H1 (cell line): ENCODE results near the gene OTX2. TPM values are rescaled to one million over a fixed set of nuclear protein-coding genes. Genes with fewer than 3 reads are reported as not detected.

ENCODE experiments used
- CTCF ChIA-PET: fragments of 300-600 bp; sonication (Branson Sonifier 250); formaldehyde crosslinking; loops from one replicate; lab custom pipeline; 2021; ENCODE audit not compliant: partially characterized antibody; lab: Charles Lee
- POLR2A ChIA-PET: fragments of 300-600 bp; sonication (Branson Sonifier 250); formaldehyde crosslinking; loops from one replicate; lab custom pipeline; 2021; ENCODE audit warnings: inconsistent platforms; ENCODE audit not compliant: partially characterized antibody; lab: Charles Lee
- DNase-seq, 2 experiments: peaks; one replicate each; pipeline versions ENCODE4 v3.0.0 to v3.0.0-alpha.2; 2010 to 2022; ENCODE audit warnings: low spot score in 2 of 2, low read depth in 1 of 2, mixed read lengths in 1 of 2
- FAIRE-seq: peaks from 2 replicates; lab custom pipeline; 2011; peaks lifted over from hg19 to GRCh38; lab: Jason Lieb, UNC
- H2AFZ ChIP-seq: 2 replicates; pipeline ENCODE4 v1.8.1; 2012; ENCODE audit warnings: low read length, inconsistent platforms
- H2AK5ac ChIP-seq: 2 replicates; pipeline ENCODE4 v1.6.1; 2013; ENCODE audit warnings: low read depth, low read length
- H2BK120ac ChIP-seq: replicated peaks from 2 replicates; pipeline ENCODE3; 2013; ENCODE audit warnings: low read depth, low read length, inconsistent platforms
- H2BK12ac ChIP-seq: 2 replicates; pipeline ENCODE4 v1.6.1; 2013; ENCODE audit warnings: low read depth, low read length
- H2BK15ac ChIP-seq: 2 replicates; pipeline ENCODE4 v1.6.1; 2013; ENCODE audit warnings: low read length
- H2BK20ac ChIP-seq: 2 replicates; pipeline ENCODE4 v1.6.1; 2013; ENCODE audit warnings: low read length
- H2BK5ac ChIP-seq: 2 replicates; pipeline ENCODE4 v1.6.1; 2013; ENCODE audit warnings: low read depth, low read length
- H3K14ac ChIP-seq: 2 replicates; pipeline ENCODE4 v1.6.1; 2013; ENCODE audit warnings: inconsistent platforms; ENCODE audit not compliant: insufficient read length
- H3K18ac ChIP-seq: 2 replicates; pipeline ENCODE4 v1.6.1; 2013; ENCODE audit warnings: low read length; ENCODE audit errors: extremely low read depth
- H3K23ac ChIP-seq: 2 replicates; pipeline ENCODE4 v1.6.1; 2013; ENCODE audit warnings: inconsistent platforms; ENCODE audit not compliant: insufficient read length
- H3K23me2 ChIP-seq: 2 replicates; pipeline ENCODE4 v1.6.1; 2013; ENCODE audit warnings: low read depth, low read length
- H3K27ac ChIP-seq: 2 replicates; pipeline ENCODE4 v1.6.1; 2011; ENCODE audit warnings: low read depth, low read length, inconsistent platforms
- H3K27me3 ChIP-seq, 4 experiments: replicated peaks in 1 of 4; 1 replicate in 1 of 4; 2 replicates in 3 of 4; pipeline versions ENCODE4 v1.6.1 to v1.8.1; 2011 to 2013; ENCODE audit warnings: low read length in 3 of 4, mild to moderate bottlenecking in 3 of 4, inconsistent platforms in 2 of 4, mixed read lengths in 2 of 4, moderate library complexity in 1 of 4; ENCODE audit not compliant: control insufficient read depth in 3 of 4, insufficient read depth in 3 of 4; ENCODE audit errors: extremely low read depth in 1 of 4
- H3K36me3 ChIP-seq, 4 experiments: 2 replicates each; pipeline versions ENCODE4 v1.6.1 to v1.8.1; 2011 to 2013; ENCODE audit warnings: mild to moderate bottlenecking in 4 of 4, low read length in 3 of 4, moderate library complexity in 2 of 4, control low read depth in 1 of 4, inconsistent platforms in 1 of 4; ENCODE audit not compliant: insufficient read depth in 4 of 4, control insufficient read depth in 2 of 4
- H3K4ac ChIP-seq: replicated peaks from 2 replicates; pipeline ENCODE3; 2013; ENCODE audit warnings: low read length, low read depth, mixed read lengths, inconsistent platforms; ENCODE audit not compliant: insufficient read length
- H3K4me1 ChIP-seq, 4 experiments: replicated peaks in 1 of 4; 1 replicate in 1 of 4; 2 replicates in 3 of 4; pipeline versions ENCODE4 v1.6.1 to v1.8.1; 2011 to 2013; ENCODE audit warnings: low read length in 3 of 4, inconsistent platforms in 2 of 4, mixed read lengths in 1 of 4; ENCODE audit not compliant: insufficient read depth in 4 of 4, control insufficient read depth in 3 of 4
- H3K4me2 ChIP-seq, 2 experiments: 2 replicates each; pipeline versions ENCODE4 v1.6.1 to v1.8.1; 2011 to 2013; ENCODE audit warnings: low read depth in 2 of 2, low read length in 2 of 2, control low read depth in 1 of 2, inconsistent platforms in 1 of 2, mild to moderate bottlenecking in 1 of 2; ENCODE audit not compliant: insufficient read depth in 1 of 2
- H3K4me3 ChIP-seq, 4 experiments: fragments of 200-600, 300-600 bp in 1 of 4; sonication (generic), shearing (Covaris generic), sonication (Bioruptor Twin) in 1 of 4; 2 replicates each; pipeline versions ENCODE4 v1.5.1 to v1.8.1; 2011 to 2016; ENCODE audit warnings: low read length in 4 of 4, low read depth in 3 of 4, control low read depth in 2 of 4, inconsistent platforms in 2 of 4, mild to moderate bottlenecking in 2 of 4, mixed read lengths in 1 of 4, moderate library complexity in 1 of 4; ENCODE audit not compliant: insufficient read depth in 2 of 4; ENCODE audit errors: extremely low read depth in 1 of 4
- H3K56ac ChIP-seq: replicated peaks from 2 replicates; pipeline ENCODE3; 2013; ENCODE audit warnings: low read depth, mild to moderate bottlenecking, mixed read lengths, low read length, inconsistent platforms; ENCODE audit not compliant: insufficient read length
- H3K79me1 ChIP-seq: 2 replicates; pipeline ENCODE4 v1.6.1; 2013; ENCODE audit warnings: low read depth, low read length, control low read depth
- H3K79me2 ChIP-seq, 2 experiments: 2 replicates each; pipeline versions ENCODE4 v1.6.1 to v1.8.1; 2012 to 2013; ENCODE audit warnings: low read length in 2 of 2, mild to moderate bottlenecking in 2 of 2, inconsistent platforms in 1 of 2; ENCODE audit not compliant: insufficient read depth in 2 of 2, control insufficient read depth in 1 of 2
- H3K9ac ChIP-seq, 4 experiments: replicated peaks in 1 of 4; 1 replicate in 1 of 4; 2 replicates in 3 of 4; pipeline versions ENCODE4 v1.6.1 to v1.8.1; 2011 to 2013; ENCODE audit warnings: low read depth in 3 of 4, low read length in 3 of 4, control low read depth in 2 of 4, mild to moderate bottlenecking in 2 of 4, moderate library complexity in 2 of 4, inconsistent platforms in 1 of 4; ENCODE audit errors: extremely low read depth in 1 of 4
- H3K9me3 ChIP-seq, 2 experiments: 2 replicates each; pipeline versions ENCODE4 v1.6.1 to v1.8.1; 2012 to 2013; ENCODE audit warnings: mild to moderate bottlenecking in 2 of 2, moderate library complexity in 2 of 2, control low read depth in 1 of 2, inconsistent platforms in 1 of 2, low read depth in 1 of 2, low read length in 1 of 2, mixed read lengths in 1 of 2; ENCODE audit not compliant: insufficient read depth in 2 of 2
- H4K20me1 ChIP-seq, 2 experiments: replicated peaks in 1 of 2; 2 replicates each; pipeline versions ENCODE3 to v1.8.1; 2011 to 2013; ENCODE audit warnings: inconsistent platforms in 2 of 2, low read length in 2 of 2, mild to moderate bottlenecking in 1 of 2; ENCODE audit not compliant: insufficient read depth in 2 of 2, control insufficient read depth in 1 of 2
- H4K5ac ChIP-seq: 2 replicates; pipeline ENCODE4 v1.6.1; 2013; ENCODE audit warnings: low read length, low read depth, mixed read lengths, inconsistent platforms; ENCODE audit not compliant: insufficient read length
- H4K8ac ChIP-seq: 2 replicates; pipeline ENCODE4 v1.8.0; 2013; ENCODE audit warnings: mild to moderate bottlenecking, moderate library complexity, low read length, inconsistent platforms; ENCODE audit not compliant: insufficient read depth; ENCODE audit errors: extremely low read depth
- H4K91ac ChIP-seq: replicated peaks from 2 replicates; pipeline ENCODE3; 2013; ENCODE audit warnings: low read length, mixed read lengths, inconsistent platforms; ENCODE audit not compliant: insufficient read length
- USF2 ChIP-seq: IDR thresholded peaks from 2 replicates; pipeline ENCODE4 v1.6.1; 2011; ENCODE audit warnings: low read length, improper control_type of control experiment
- YY1 ChIP-seq: IDR thresholded peaks from 2 replicates; pipeline ENCODE4 v1.6.1; 2011; ENCODE audit warnings: low read depth, mild to moderate bottlenecking, low read length
- WGBS, 2 experiments: shearing (Covaris generic) in 1 of 2; methylation state at CpG; one replicate each; pipeline versions ENCODE4 v1.1.6 to v1.1.7; 2013 to 2015; ENCODE audit warnings: low lambda C conversion rate in 2 of 2, mixed read lengths in 2 of 2, inconsistent platforms in 1 of 2, low coverage in 1 of 2, missing lambda C conversion rate in 1 of 2; ENCODE audit not compliant: insufficient replicate concordance in 2 of 2, insufficient coverage in 1 of 2, insufficient read length in 1 of 2; ENCODE audit errors: extremely low coverage in 1 of 2, missing lambda C conversion rate in 1 of 2; 5-methylcytosine and 5-hydroxymethylcytosine counted together
- polyA plus RNA-seq, 7 experiments: library from polyadenylated mRNA; depleted of rRNA in 3 of 7; stranded (reverse) in 5 of 7; unstranded in 2 of 7; fragments of >200 nt in 5 of 7; fragments of 200-250 nt in 2 of 7; gene quantifications; 1 replicate in 5 of 7; 2 replicates in 1 of 7; 4 replicates in 1 of 7; pipeline versions ENCODE4 v1.2.1 to v1.2.3, GENCODE V29; 2011 to 2013; ENCODE audit warnings: missing spikeins in 2 of 7, mixed read lengths in 2 of 7
- total RNA-seq: library from RNA; stranded (reverse); fragmentation: NEBNext Ultra II Directional; extraction: Animal tissue kit (Norgen Biotek cat#: 25700); gene quantifications from 2 replicates; pipeline ENCODE4 v1.2.1, GENCODE V29; 2021

The OTX2 gene
- total and polyA plus RNA-seq, 2 of the 8 experiments (the other 6 are each of a cell fraction or from before 2014, with no cell fraction given): 33.9 to 155 TPM

GRCh38 chr14:56806760-56807159, 3.5 kb downstream of the OTX2 start:
- peak; percentile 77; the same call in 1 of the 2 replicates for TF ChIP-seq YY1
- no peak for TF ChIP-seq USF2
- peaks cover 6% of the 10 kb centered on the region; the same call in 1 of the 2 replicates for H3K79me1 ChIP-seq
- no peak overlapping the region for H3K14ac ChIP-seq
- 0 out of 2 replicates have a peak overlapping the region, but pooled peaks have one; percentile 71 for H2BK5ac ChIP-seq
- ChIA-PET CTCF (interaction anchor here (0.8 to 1.3 kb wide), 5 partner anchors 12 to 147 kb away, joined by 3 to 4 read pairs (median 4); no protein-coding TSS in a partner anchor), POLR2A (interaction anchor here (1.4 to 8.7 kb wide), 9 partner anchors 6 to 223 kb away, joined by 3 to 71 read pairs (median 12); no protein-coding TSS in a partner anchor)
- peak overlapping the region in 1 of 4 experiments; percentile 21; a peak in 2 of 7 replicates for H3K9ac ChIP-seq
- H4K8ac ChIP-seq: no peak overlapping the region
- peaks cover 32% of the 10 kb centered on the region for H3K23me2 ChIP-seq
- no peak overlapping the region for H2BK20ac ChIP-seq
- H3K4me2 ChIP-seq: peak overlapping the region; percentile 75 to 87
- H3K4me3 ChIP-seq: peak overlapping the region; percentile 65 to 90 (median 81); a peak in 7 of 8 replicates
- peak overlapping the region; percentile 43 for H3K56ac ChIP-seq
- no peak overlapping the region for H2AFZ ChIP-seq
- DNase-seq (no peak), FAIRE-seq (no peak)
- no peak overlapping the region; the same call in 1 of the 2 replicates for H3K18ac ChIP-seq
- peaks cover 8 to 55% (median 44%) of the 10 kb centered on the region in 4 experiments for H3K27me3 ChIP-seq
- 2% methylated on average over 4 of the region's 4 CpGs; no CpG with 5 or more reads in 1 of the 2 experiments for WGBS, 2 experiments
- no peak overlapping the region for H4K91ac ChIP-seq
- H3K4me1 ChIP-seq: peaks cover 7 to 24% (median 19%) of the 10 kb centered on the region in 4 experiments
- H2BK15ac ChIP-seq: no peak overlapping the region
- no peak overlapping the region for H2BK120ac ChIP-seq
- H4K5ac ChIP-seq: peak overlapping the region; percentile 84
- peaks cover 19 to 38% (median 23%) of the 10 kb centered on the region in 4 experiments; a peak in 7 of 8 replicates for H3K36me3 ChIP-seq
- no peak overlapping the region for H2AK5ac ChIP-seq
- peaks cover 13 to 25% of the 10 kb centered on the region in 2 experiments for H4K20me1 ChIP-seq
- no peak overlapping the region for H2BK12ac ChIP-seq
- no peak overlapping the region for H3K23ac ChIP-seq
- no peak overlapping the region for H3K4ac ChIP-seq
- peaks cover 21 to 56% of the 10 kb centered on the region in 2 experiments for H3K79me2 ChIP-seq
- H3K27ac ChIP-seq: peak overlapping the region; percentile 55; the same call in 1 of the 2 replicates
- H3K9me3 ChIP-seq: no peaks in the 10 kb centered on the region
